ENCODE data around the gene CCBE1. TPM values are rescaled to one million over a fixed set of nuclear protein-coding genes. Genes with fewer than 3 reads are reported as not detected.
"Not testable (repeated sequence)": the region's sequence is repeated elsewhere in the genome, so short reads cannot be mapped to it uniquely, and the experiment has no call there.

Gene CCBE1
- total RNA-seq, 2 donors from 2014 or later, result 0.27 to 3.1 TPM

- no peaks in the 10 kb centered on the region for H3K9me3 ChIP-seq
Observed at GRCh38 chr18:59737776-59738300, 40.6 kb upstream of the CCBE1 start.

DNA sequence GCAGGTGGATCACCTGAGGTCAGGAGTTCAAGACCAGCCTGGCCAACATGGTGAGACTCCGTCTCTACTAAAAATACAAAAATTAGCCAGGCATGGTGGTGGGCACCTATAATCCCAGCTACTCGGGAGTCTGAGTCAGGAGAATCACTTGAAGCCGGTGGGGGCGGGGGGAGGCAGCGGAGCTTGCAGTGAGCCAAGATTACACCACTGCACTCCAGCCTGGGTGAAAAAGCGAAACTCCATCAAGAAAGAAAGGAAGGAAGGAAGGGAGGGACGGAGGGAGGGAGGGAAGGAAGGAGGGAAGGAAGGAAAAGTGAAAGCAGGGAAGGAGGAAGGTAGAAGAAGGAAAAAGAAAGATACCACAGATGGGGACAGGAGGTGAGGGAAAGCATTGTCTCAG, 40.1 kb upstream of the CCBE1 start:
- H3K9me3 ChIP-seq; H3K36me3 ChIP-seq; DNase-seq; intact Hi-C loops (cut with DNase I); H3K27me3 ChIP-seq; H3K9ac ChIP-seq (ENCODE audit: low read depth in 2 of 2, low read length in 2 of 2); H3K27ac ChIP-seq; H3K4me1 ChIP-seq; H3K4me3 ChIP-seq: not testable (repeated sequence)

More at GRCh38 chr18:59737776-59738300, 40.6 kb upstream of the CCBE1 start:
- H3K4me3 ChIP-seq, result no peak overlapping the region
- no peak for DNase-seq
- no peaks in the 10 kb centered on the region for H3K36me3 ChIP-seq
- H3K9ac ChIP-seq (ENCODE audit: low read depth in 2 of 2, low read length in 2 of 2), result no peak overlapping the region
- H3K27ac ChIP-seq, result no peak overlapping the region
- H3K4me1 ChIP-seq, result no peaks in the 10 kb centered on the region
- no peak for TF ChIP-seq CTCF (IDR thresholded peaks at IDR 0.05)
- intact Hi-C loops (cut with DNase I), result no loop called here
- no peaks in the 10 kb centered on the region for H3K27me3 ChIP-seq

GRCh38 chr18:59736061-59736460, 38.8 kb upstream of the CCBE1 start:
- H3K27me3 ChIP-seq, result no peaks in the 10 kb centered on the region
- no peak for TF ChIP-seq CTCF (IDR thresholded peaks at IDR 0.05)
- no peak overlapping the region for H3K4me3 ChIP-seq
- no peaks in the 10 kb centered on the region for H3K36me3 ChIP-seq
- H3K27ac ChIP-seq, result no peak overlapping the region
- no peaks in the 10 kb centered on the region for H3K9me3 ChIP-seq
- DNase-seq, result no peak
- intact Hi-C loops (cut with DNase I), result no loop called here
- H3K9ac ChIP-seq (ENCODE audit: low read depth in 2 of 2, low read length in 2 of 2), result no peak overlapping the region
- no peaks in the 10 kb centered on the region for H3K4me1 ChIP-seq

- no peak for TF ChIP-seq CTCF (IDR thresholded peaks at IDR 0.05)
- no peaks in the 10 kb centered on the region for H3K27me3 ChIP-seq
- no peak overlapping the region for H3K27ac ChIP-seq
- DNase-seq, result no peak
- H3K9me3 ChIP-seq, result no peaks in the 10 kb centered on the region
- H3K36me3 ChIP-seq, result no peaks in the 10 kb centered on the region
- intact Hi-C loops (cut with DNase I), result no loop called here
- H3K4me1 ChIP-seq, result no peaks in the 10 kb centered on the region
- no peak overlapping the region for H3K4me3 ChIP-seq
- H3K9ac ChIP-seq (ENCODE audit: low read depth in 2 of 2, low read length in 2 of 2), result no peak overlapping the region
Observed at GRCh38 chr18:59735269-59735860, 38.1 kb upstream of the CCBE1 start.

DNA sequence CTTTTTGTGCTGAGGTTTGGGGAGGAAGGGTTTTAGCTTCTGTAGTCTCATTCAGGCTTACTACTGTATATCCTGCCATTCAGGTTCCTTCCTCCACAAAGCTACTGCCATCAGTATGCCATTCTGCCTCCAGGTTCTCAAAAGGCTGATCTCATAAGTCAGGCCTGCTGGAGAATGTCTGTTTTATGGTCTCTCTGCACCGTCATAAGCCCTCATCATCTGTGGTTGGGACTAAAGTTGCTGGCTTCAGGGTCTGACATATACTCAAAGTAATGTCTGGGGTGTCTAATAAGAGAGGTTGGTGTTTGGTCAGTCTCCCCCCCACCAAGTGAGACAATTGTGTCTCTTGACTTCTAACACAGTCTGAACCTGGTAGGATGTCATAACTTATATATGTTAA, 36.2 kb upstream of the CCBE1 start:
- Histone ChIP-seq H3K4me1 (no peaks in the 10 kb centered on the region), H3K27ac (no peak overlapping the region), H3K27me3 (no peaks in the 10 kb centered on the region), H3K4me3 (no peak overlapping the region), H3K9me3 (no peaks in the 10 kb centered on the region), H3K9ac (ENCODE audit: low read depth in 2 of 2, low read length in 2 of 2) (no peak overlapping the region), H3K36me3 (no peaks in the 10 kb centered on the region)
- DNase-seq, result no peak
- TF ChIP-seq CTCF (IDR thresholded peaks at IDR 0.05), result no peak
- intact Hi-C loops (cut with DNase I), result no loop called here

GRCh38 chr18:59730896-59731295, 33.7 kb upstream of the CCBE1 start:
- no peak for DNase-seq
- Histone ChIP-seq H3K9me3 (no peaks in the 10 kb centered on the region), H3K4me1 (no peaks in the 10 kb centered on the region), H3K9ac (ENCODE audit: low read depth in 2 of 2, low read length in 2 of 2) (no peak overlapping the region), H3K36me3 (no peaks in the 10 kb centered on the region), H3K27ac (no peak overlapping the region), H3K27me3 (no peaks in the 10 kb centered on the region), H3K4me3 (no peak overlapping the region)
- intact Hi-C loops (cut with DNase I), result no loop called here
- no peak for TF ChIP-seq CTCF (IDR thresholded peaks at IDR 0.05)
